ENCODE results near the gene CORO1C.

DNA sequence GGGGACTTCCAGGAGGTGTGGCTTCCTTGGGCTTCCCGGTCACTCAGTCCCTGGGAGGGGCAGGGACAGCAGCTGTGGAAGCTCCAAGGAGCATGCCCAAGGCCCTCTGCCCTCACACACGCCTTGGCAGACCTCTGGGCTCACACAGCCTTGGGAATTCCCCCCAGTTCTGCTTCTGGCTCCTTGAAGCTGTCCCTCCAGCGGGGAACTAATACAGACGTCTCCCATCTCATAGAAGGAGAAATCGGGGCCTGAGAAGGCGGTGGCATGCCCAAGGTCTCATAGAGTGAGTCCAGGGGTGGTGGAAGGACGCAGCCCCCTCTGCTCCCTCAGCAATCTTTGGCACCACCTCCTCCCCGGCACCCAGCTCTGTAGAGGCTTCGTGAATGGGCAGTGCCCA lies 117.8 kb downstream of the CORO1C start:
- TF ChIP-seq, protein P1, sequence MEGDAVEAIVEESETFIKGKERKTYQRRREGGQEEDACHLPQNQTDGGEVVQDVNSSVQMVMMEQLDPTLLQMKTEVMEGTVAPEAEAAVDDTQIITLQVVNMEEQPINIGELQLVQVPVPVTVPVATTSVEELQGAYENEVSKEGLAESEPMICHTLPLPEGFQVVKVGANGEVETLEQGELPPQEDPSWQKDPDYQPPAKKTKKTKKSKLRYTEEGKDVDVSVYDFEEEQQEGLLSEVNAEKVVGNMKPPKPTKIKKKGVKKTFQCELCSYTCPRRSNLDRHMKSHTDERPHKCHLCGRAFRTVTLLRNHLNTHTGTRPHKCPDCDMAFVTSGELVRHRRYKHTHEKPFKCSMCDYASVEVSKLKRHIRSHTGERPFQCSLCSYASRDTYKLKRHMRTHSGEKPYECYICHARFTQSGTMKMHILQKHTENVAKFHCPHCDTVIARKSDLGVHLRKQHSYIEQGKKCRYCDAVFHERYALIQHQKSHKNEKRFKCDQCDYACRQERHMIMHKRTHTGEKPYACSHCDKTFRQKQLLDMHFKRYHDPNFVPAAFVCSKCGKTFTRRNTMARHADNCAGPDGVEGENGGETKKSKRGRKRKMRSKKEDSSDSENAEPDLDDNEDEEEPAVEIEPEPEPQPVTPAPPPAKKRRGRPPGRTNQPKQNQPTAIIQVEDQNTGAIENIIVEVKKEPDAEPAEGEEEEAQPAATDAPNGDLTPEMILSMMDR (IDR thresholded peaks at IDR 0.05): no peak
- TF ChIP-seq POLR2AphosphoS5 (IDR thresholded peaks at IDR 0.05; ENCODE audit: insufficient read depth in 1 of 2, low read depth in 1 of 2): no peak
